B cell (primary cell): ENCODE data around the gene ZNF532. TPM values are rescaled to one million over a fixed set of nuclear protein-coding genes. Genes with fewer than 3 reads are reported as not detected.

Source experiments
- ATAC-seq: fragments of 200-7000 bp; cut with Tn5 transposase; one replicate; pipeline ENCODE4 v1.10.0; 2021; ENCODE audit warnings: low read depth, mild to moderate bottlenecking, moderate number of reproducible peaks, moderate library complexity
- CTCF ChIA-PET: fragments of 350-600 bp; sonication (Branson Sonifier 250); formaldehyde crosslinking; loops from one replicate; lab custom pipeline; 2021; ENCODE audit warnings: antibody characterized with exemption, inconsistent platforms; lab: Charles Lee
- POLR2A ChIA-PET: fragments of 350-600 bp; sonication (Branson Sonifier 250); formaldehyde crosslinking; loops from one replicate; lab custom pipeline; 2021; ENCODE audit warnings: antibody characterized with exemption; lab: Charles Lee
- DNase-seq: peaks from one replicate; pipeline ENCODE4 v3.0.0; 2013
- H2AFZ ChIP-seq: 2 replicates; pipeline ENCODE4 v1.6.1; 2012; ENCODE audit warnings: mild to moderate bottlenecking, low read depth, low read length; ENCODE audit not compliant: insufficient read depth, poor library complexity, severe bottlenecking
- H3K27ac ChIP-seq, 2 donors: 1 replicate in 1 of 2; 2 replicates in 1 of 2; pipeline ENCODE4 v1.5.1; 2012 to 2013; ENCODE audit warnings: low read length in 2 of 2, mild to moderate bottlenecking in 2 of 2, moderate library complexity in 1 of 2
- H3K27me3 ChIP-seq, 4 experiments: fragments of 200-600 bp in 1 of 4; sonication (generic) in 1 of 4; replicated peaks in 1 of 4; 1 replicate in 2 of 4; 2 replicates in 2 of 4; pipeline versions ENCODE4 v1.6.1 to v1.7.0; 2013 to 2016; ENCODE audit warnings: low read length in 3 of 4, mild to moderate bottlenecking in 2 of 4, mixed read lengths in 1 of 4, moderate library complexity in 1 of 4; ENCODE audit not compliant: insufficient read depth in 4 of 4, control insufficient read depth in 3 of 4; ENCODE audit errors: control extremely low read depth in 1 of 4
- H3K36me3 ChIP-seq, 2 experiments: replicated peaks in 1 of 2; 1 replicate in 1 of 2; 2 replicates in 1 of 2; pipeline versions ENCODE4 v1.6.1 to v1.7.1; 2013; ENCODE audit warnings: low read length in 1 of 2; ENCODE audit not compliant: insufficient read depth in 2 of 2, control insufficient read depth in 1 of 2; ENCODE audit errors: control extremely low read depth in 1 of 2, extremely low read depth in 1 of 2
- H3K4me1 ChIP-seq, 2 donors: fragments of 200-600 bp in 1 of 2; sonication (generic) in 1 of 2; 1 replicate in 1 of 2; 2 replicates in 1 of 2; pipeline versions ENCODE4 v1.5.1 to v1.6.1; 2013 to 2017; ENCODE audit warnings: low read length in 2 of 2; ENCODE audit not compliant: control insufficient read depth in 2 of 2, insufficient read depth in 2 of 2
- H3K4me2 ChIP-seq: replicated peaks from 2 replicates; pipeline ENCODE3; 2012; ENCODE audit warnings: mild to moderate bottlenecking, low read depth, low read length; ENCODE audit not compliant: poor library complexity, severe bottlenecking
- H3K4me3 ChIP-seq, 5 experiments: fragments of 200-600 bp in 1 of 5; sonication (generic) in 1 of 5; 1 replicate in 3 of 5; 2 replicates in 2 of 5; pipeline versions ENCODE4 v1.5.1 to v1.7.0; 2011 to 2016; ENCODE audit warnings: low read length in 4 of 5, mild to moderate bottlenecking in 4 of 5, low read depth in 2 of 5, control low read depth in 1 of 5, moderate library complexity in 1 of 5; ENCODE audit not compliant: insufficient read depth in 1 of 5; ENCODE audit errors: control extremely low read depth in 1 of 5, extremely low read depth in 1 of 5
- H3K79me2 ChIP-seq: fragments of 200-600 bp; sonication (generic); one replicate; pipeline ENCODE4 v1.6.0; 2016; ENCODE audit warnings: low read length; ENCODE audit not compliant: control insufficient read depth, insufficient read depth
- H3K9ac ChIP-seq: fragments of 200-600 bp; sonication (generic); 2 replicates; pipeline ENCODE4 v1.6.1; 2017; ENCODE audit warnings: mild to moderate bottlenecking, low read length, moderate library complexity
- H3K9me3 ChIP-seq, 3 donors: one replicate each; pipeline versions ENCODE4 v1.6.1 to v1.7.1; 2013; ENCODE audit warnings: low read length in 2 of 3; ENCODE audit not compliant: control insufficient read depth in 2 of 3, insufficient read depth in 1 of 3; ENCODE audit errors: control extremely low read depth in 1 of 3
- H4K20me1 ChIP-seq: 2 replicates; pipeline ENCODE4 v1.6.0; 2012; ENCODE audit warnings: mild to moderate bottlenecking, low read length; ENCODE audit not compliant: insufficient read depth, control insufficient read depth, poor library complexity, severe bottlenecking
- H3K27ac Mint-ChIP-seq: one replicate; pipeline ENCODE4 v1.8.0; 2021; ENCODE audit warnings: mixed read lengths
- H3K27me3 Mint-ChIP-seq: one replicate; pipeline ENCODE4 v1.8.0; 2021; ENCODE audit warnings: mixed read lengths
- H3K4me1 Mint-ChIP-seq: one replicate; pipeline ENCODE4 v1.8.0; 2021; ENCODE audit warnings: mixed read lengths
- H3K4me3 Mint-ChIP-seq: one replicate; pipeline ENCODE4 v1.8.0; 2021; ENCODE audit warnings: mixed read lengths
- H3K9me3 Mint-ChIP-seq: one replicate; pipeline ENCODE4 v1.8.0; 2022; ENCODE audit warnings: mixed read lengths; ENCODE audit not compliant: insufficient read depth
- CTCF ChIP-seq: fragments of 200-600 bp; IDR thresholded peaks from one replicate; pipeline ENCODE4 v1.8.0; 2022; ENCODE audit warnings: antibody characterized with exemption, mild to moderate bottlenecking
- EZH2 ChIP-seq: IDR thresholded peaks from 2 replicates; pipeline ENCODE4 v1.6.1; 2012; ENCODE audit warnings: borderline replicate concordance, low read depth, mild to moderate bottlenecking, moderate library complexity, low read length; ENCODE audit not compliant: insufficient read depth, poor library complexity, severe bottlenecking
- whole genome bisulfite sequencing: methylation state at CpG from one replicate; pipeline ENCODE4 v1.1.5; 2013; ENCODE audit warnings: missing lambda C conversion rate; ENCODE audit not compliant: insufficient coverage; 5-methylcytosine and 5-hydroxymethylcytosine counted together
- intact Hi-C: fragments of 100-400 bp; cut with micrococcal nuclease; formaldehyde crosslinking; loops from one replicate; pipeline ENCODE4 v1.10.0; 2022
- polyA plus RNA-seq: library from polyadenylated mRNA; depleted of rRNA; stranded (reverse); fragments of >200 nt; gene quantifications from 2 replicates; pipeline ENCODE4 v1.2.3, GENCODE V29; 2012
- total RNA-seq, 2 donors: library from RNA; stranded (reverse); fragments of 120-200 nt in 1 of 2; gene quantifications; 1 replicate in 1 of 2; 2 replicates in 1 of 2; pipeline versions ENCODE4 v1.2.3 to v1.2.4, GENCODE V29; 2013 to 2022

The ZNF532 gene
- total and polyA plus RNA-seq, 2 donors (not counting 1 experiment from before 2014, with no cell fraction given), result 58.2 to 104 TPM

- ChIA-PET CTCF (no interaction called here), POLR2A (no interaction called here)
Observed at GRCh38 chr18:58996696-58997095, 132.0 kb downstream of the ZNF532 start.

GRCh38 chr18:58997811-58998337 lies 133.2 kb downstream of the ZNF532 start:
- no peaks in the 10 kb centered on the region for H3K27me3 Mint-ChIP-seq
- H3K4me3 Mint-ChIP-seq, result no peak overlapping the region
- no peaks in the 10 kb centered on the region for H3K9me3 ChIP-seq
- no peaks in the 10 kb centered on the region for H3K79me2 ChIP-seq
- peaks cover 5 to 15% of the 10 kb centered on the region in 2 donors for H3K4me1 ChIP-seq
- no peak overlapping the region for H2AFZ ChIP-seq
- TF ChIP-seq EZH2 (no peak), CTCF (no peak)
- intact Hi-C loops, result loop anchor here (2.0 kb wide), 1 partner anchor 33 kb away; no protein-coding TSS in a partner anchor
- ChIA-PET CTCF (no interaction called here), POLR2A (no interaction called here)
- H3K27ac ChIP-seq, result no peak overlapping the region
- no peak overlapping the region for H3K27ac Mint-ChIP-seq
- H3K4me2 ChIP-seq, result no peak overlapping the region
- no peaks in the 10 kb centered on the region for H3K9me3 Mint-ChIP-seq
- ATAC-seq (no peak), DNase-seq (no peak)
- no peak overlapping the region for H3K9ac ChIP-seq
- WGBS, result no CpG with 5 or more reads among the region's 4 CpGs
- H3K36me3 ChIP-seq, result no peaks in the 10 kb centered on the region
- no peak overlapping the region for H3K4me3 ChIP-seq
- peaks cover 22% of the 10 kb centered on the region for H3K4me1 Mint-ChIP-seq
- no peaks in the 10 kb centered on the region for H3K27me3 ChIP-seq
- no peaks in the 10 kb centered on the region for H4K20me1 ChIP-seq

More at GRCh38 chr18:58996696-58997095, 132.0 kb downstream of the ZNF532 start:
- 91% methylated on average over 7 of the region's 7 CpGs for whole genome bisulfite sequencing
- no peak for ATAC-seq
- Histone ChIP-seq H3K36me3 (no peaks in the 10 kb centered on the region), H3K4me1 (peaks cover 16 to 27% of the 10 kb centered on the region in 2 donors), H4K20me1 (no peaks in the 10 kb centered on the region), H3K27me3 (no peaks in the 10 kb centered on the region), H3K9ac (no peak overlapping the region), H2AFZ (no peak overlapping the region), H3K4me2 (no peak overlapping the region), H3K4me3 (no peak overlapping the region), H3K9me3 (no peaks in the 10 kb centered on the region), H3K79me2 (no peaks in the 10 kb centered on the region), H3K27ac (no peak overlapping the region)
- Mint-ChIP-seq H3K27ac (no peak overlapping the region), H3K9me3 (no peaks in the 10 kb centered on the region), H3K4me1 (peaks cover 34% of the 10 kb centered on the region), H3K27me3 (no peaks in the 10 kb centered on the region), H3K4me3 (no peak overlapping the region)
- no peak for DNase-seq
- intact Hi-C loops, result no loop called here
- TF ChIP-seq EZH2, result no peak
- TF ChIP-seq CTCF, result no peak
